Body of pancreas (tissue), 4 donors: ENCODE measurements around the gene SEMA3F.

Source experiments
- POLR2A ChIP-seq, 3 donors: fragments of 450-650 bp; IDR thresholded peaks; one replicate each; pipeline ENCODE4 v1.6.1; 2016; ENCODE audit warnings: antibody characterized with exemption in 3 of 3, mild to moderate bottlenecking in 2 of 3
- TF ChIP-seq, protein P1 (sequence below), 7 experiments: fragments of 450-650 bp in 4 of 7; fragments of 200-600 bp in 3 of 7; sonication (generic) in 3 of 7; IDR thresholded peaks; one replicate each; pipeline ENCODE4 v1.5.1; 2016 to 2019; ENCODE audit warnings: antibody characterized with exemption in 7 of 7

DNA sequence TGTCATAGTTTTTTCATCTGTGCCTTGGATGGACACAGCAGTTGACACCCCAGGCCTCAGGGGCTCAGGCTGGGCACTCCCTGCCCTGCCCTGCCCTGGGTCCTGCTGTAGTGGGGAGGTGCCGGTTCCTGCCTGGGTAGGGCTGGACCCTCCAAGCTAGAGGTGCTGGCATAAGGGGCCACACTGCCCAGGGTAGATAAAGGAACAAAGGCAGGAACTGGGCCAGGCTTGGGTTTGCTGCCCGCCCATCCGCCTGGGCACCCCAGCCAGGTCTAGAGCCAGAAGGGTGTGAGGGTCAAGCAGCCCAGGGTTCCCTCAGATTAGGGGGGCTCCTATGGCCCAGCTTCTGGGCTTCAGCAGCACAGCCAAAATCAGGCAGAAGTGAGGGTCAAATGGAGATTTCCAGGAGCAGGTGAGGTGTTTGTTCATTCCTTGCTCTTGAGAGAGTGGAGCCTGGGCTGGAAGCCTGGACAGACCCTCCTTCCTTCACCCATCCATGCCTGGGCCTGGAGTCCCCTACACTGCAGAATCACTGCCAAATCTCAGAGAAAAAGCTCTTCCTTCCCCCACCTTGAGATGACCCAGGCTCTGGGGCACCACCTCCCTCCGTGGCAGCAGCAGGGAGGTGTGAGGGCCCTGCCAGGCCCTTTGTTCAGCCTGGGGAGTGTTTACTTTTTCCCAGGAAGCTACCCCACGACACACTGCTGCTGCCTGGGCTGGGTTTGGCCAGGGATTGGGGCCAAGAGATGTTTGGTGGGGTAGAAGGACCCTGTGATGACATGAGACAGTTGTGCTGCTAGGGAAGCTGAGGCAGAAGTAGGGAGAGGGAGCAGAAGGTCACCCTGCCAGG is 7.1 kb downstream of the SEMA3F start:
- TF ChIP-seq, protein P1, sequence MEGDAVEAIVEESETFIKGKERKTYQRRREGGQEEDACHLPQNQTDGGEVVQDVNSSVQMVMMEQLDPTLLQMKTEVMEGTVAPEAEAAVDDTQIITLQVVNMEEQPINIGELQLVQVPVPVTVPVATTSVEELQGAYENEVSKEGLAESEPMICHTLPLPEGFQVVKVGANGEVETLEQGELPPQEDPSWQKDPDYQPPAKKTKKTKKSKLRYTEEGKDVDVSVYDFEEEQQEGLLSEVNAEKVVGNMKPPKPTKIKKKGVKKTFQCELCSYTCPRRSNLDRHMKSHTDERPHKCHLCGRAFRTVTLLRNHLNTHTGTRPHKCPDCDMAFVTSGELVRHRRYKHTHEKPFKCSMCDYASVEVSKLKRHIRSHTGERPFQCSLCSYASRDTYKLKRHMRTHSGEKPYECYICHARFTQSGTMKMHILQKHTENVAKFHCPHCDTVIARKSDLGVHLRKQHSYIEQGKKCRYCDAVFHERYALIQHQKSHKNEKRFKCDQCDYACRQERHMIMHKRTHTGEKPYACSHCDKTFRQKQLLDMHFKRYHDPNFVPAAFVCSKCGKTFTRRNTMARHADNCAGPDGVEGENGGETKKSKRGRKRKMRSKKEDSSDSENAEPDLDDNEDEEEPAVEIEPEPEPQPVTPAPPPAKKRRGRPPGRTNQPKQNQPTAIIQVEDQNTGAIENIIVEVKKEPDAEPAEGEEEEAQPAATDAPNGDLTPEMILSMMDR (IDR thresholded peaks at IDR 0.05) = no peak
- no peak for TF ChIP-seq POLR2A (IDR thresholded peaks at IDR 0.05)
